Activated T-cell treated with anti-CD3 and anti-CD28 coated beads for 24 hours (primary cell): Measurements from ENCODE around the gene ERI2.
A peak's percentile ranks its signal among the peaks of the same experiment; 100 is the strongest.

ENCODE experiments used
- DNase-seq: peaks from one replicate; pipeline ENCODE4 v3.0.0-alpha.2; 2020; ENCODE audit warnings: low read depth

Gene ERI2, protein sequence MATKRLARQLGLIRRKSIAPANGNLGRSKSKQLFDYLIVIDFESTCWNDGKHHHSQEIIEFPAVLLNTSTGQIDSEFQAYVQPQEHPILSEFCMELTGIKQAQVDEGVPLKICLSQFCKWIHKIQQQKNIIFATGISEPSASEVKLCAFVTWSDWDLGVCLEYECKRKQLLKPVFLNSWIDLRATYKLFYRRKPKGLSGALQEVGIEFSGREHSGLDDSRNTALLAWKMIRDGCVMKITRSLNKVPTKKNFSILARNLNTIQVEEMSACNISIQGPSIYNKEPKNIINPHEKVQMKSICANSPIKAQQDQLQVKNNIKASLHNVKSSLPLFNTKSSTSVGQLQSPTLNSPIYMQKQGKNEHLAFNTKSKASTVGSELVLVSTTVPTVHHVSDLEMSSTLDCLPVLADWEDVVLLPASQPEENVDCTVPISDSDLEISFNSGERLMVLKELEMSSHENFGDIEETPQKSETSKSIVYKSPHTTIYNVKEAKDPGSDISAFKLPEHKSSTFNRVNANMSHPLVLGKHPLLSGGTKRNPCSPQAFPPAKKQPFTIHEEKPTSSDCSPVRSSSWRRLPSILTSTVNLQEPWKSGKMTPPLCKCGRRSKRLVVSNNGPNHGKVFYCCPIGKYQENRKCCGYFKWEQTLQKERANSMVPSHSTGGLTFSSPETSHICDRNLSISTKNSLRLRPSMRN

DNA sequence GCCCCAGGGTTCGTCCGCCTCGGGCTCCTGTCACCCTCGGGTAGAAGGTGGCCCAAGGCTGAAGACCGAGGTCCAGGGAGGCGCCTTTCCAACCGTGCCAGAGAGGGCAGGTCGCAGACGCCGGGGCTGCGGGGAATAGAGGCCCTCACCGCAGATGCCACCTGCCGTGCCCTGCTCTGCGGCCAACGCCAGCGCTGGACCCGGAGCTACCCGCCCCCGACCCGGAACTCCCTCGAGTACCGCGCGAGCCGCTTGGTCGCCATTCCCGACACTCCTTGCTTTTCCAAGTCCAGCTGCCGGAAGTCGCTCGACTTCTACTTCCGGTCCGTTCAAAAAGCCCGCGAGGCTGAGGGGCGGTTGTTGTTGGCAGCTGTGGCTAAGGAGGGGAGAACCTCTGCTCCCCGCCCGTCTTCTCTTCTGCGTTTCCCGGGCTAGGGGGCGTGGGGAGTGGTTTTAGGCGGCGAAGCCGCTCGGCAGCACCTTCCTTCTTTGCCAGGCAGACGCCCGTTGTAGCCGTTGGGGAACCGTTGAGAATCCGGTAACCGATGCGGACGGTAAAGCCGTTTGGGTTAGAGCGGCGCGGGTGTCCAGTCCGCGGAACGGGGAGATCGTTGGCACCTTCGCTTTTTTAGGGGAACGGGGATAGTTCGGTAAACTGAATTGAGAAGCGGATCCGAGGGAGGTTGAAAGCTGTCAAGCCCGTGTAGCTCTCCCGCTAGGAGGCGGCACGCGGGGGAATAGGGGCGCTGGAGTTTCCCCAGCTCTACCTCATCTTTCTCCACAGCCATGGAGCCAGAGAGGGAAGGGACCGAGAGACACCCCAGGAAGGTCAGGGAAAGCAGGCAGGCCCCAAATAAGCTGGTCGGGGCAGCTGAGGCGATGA is at the start of gene ERI2, which contains the start of gene REXO5:
Gene ERI2, minus strand, starts transcription at position 305 of the 883 bp plus-strand sequence. Its CDS starts 42 bp downstream, at position 263.
Gene REXO5, plus strand, starts transcription at position 360 of the 883 bp plus-strand sequence. Its CDS starts 427 bp downstream, at position 787.
- peak; percentile 68 for DNase-seq

DNA sequence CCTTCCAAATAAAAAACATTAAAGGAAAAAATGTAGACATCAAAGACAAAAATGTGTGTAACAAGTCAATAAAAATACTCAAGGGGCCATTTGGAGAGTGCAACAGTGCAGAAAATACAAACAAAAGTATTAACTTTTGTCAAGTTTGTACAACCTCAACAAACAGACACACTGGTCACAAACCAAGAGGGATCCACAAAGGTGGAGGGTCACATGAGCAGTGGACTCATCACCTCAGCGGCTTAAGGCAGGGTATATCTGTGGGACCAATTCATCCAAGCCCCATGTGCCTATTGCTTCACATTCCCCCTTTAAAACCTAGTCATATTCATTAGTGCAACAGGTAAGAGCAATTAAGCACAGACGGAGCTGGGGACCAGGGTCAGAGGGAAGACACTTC is 48.7 kb upstream of the ERI2 start:
- no peak for DNase-seq

DNA sequence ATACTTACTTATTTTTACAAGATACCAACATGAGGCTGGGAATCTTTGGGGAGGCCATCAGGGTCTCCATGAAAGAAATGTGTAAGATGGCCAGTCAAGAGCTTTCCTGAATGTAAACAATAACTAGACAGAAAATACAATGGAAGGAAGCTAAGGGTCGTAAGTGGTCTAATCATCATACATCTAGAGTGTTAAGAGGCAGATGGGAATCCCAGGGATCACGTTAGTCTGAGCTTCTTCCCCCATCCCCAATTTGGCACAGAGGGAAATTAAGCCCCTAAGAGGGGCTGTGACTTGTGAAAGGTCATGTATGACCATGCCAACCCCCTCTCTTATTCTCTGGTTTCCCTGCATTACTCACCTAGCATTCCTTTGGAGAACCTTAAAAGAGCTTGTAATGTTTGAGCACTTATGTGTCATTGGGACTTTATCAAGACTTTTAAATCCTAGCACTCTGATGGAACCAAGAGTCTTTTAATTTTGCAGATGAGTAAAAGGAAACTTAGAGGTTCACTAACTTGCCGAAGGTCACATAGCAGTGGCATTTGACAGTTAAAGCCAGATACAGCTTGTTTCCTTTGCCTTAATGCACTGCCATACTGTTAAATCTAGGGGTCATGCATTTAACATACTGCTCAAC is 47.8 kb upstream of the ERI2 start:
- no peak for DNase-seq

DNA sequence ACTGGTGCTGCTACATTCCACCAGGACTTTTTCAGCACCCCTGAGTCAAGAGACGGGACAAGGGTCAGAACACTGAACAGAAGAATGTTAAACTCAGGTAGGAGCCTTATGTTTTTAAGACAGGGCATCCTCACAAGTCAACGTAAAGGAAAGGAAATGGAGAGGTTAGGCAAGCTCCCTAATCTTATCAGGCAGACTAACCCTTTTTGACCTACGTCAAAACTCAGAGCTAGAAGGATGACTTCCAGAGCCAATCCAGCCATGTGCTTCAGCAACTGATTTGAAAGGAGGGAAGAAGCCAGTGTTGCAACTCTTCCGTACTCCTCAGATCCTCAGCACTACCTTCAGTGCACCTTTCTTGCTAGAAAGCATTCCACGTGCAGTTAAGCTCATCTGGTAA is 46.9 kb upstream of the ERI2 start:
- DNase-seq = no peak

DNA sequence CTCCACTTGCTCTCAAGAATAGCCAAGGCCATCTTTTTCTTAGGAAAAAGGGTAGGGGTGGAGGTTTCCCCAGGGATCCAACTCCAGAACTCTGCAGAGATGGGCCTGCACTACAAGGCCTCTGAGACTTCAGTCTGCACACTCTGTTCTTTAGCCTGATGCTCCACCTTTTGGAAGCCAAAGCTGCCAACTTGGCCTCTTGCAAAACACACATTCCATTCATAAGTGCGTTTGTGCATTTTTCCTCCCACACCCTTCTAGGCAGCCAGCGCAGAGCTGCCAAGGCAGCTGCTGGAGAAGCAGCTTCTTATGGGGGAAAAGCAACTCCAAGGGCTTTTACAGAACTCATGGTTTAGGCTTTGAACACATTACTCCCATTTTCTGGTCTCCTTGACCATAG is 45.3 kb upstream of the ERI2 start:
- DNase-seq = no peak

DNA sequence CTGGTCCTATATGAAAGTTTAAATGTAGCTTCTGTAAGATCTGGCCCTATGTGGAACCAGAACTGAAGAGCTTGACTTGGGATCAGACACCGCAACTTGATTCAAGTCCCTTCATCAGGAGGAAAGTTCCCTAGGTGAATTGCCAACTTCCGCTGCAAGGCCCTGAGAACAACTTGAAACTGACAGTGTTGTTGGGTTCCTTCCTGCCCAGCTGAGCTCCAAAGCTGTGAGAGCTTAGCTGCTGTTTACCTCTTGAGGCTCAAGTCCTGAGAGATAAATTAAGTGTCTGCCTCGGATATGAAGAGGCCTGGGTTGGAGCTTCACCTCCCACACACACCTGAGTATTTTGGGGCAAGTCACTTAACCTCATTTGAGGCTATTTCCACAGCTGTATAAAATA is 44.7 kb upstream of the ERI2 start:
- no peak for DNase-seq

DNA sequence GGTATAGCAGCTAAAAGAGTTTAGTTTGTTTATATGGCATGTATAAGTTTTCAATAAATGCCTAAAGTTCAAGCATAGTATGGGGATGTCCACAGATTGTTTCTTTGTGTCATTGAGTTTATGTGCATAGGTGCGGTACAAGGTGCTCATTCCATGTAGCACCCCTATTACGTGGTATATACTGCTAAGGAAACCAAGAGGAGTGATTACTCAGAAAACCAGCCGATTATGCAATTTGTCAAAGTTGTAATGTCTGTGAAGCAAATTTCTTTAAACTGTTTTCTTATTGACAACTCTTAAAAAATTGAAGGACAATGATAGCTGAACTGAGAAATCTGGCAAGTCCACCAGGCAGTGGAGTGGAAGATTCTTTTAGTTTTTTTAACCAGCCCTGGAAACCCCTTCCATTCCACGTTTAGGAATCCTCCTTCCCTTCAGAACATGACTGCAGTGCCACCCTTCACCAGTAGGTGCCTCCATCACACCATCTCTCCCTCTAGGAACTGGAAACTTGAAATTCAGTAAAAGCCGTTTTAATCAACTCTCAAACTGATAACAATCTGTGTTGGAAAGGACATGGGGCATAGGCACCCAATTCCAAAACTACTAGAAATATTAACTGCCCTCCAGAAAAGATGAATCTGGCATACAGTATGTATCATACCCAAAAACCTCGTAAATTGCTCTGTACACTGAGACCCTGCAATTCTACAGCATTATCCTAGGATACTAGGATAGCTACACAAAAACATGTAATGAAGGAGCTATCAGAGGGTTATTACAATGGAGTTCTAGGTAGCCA is 43.5 kb upstream of the ERI2 start:
- peak; percentile 42 for DNase-seq

DNA sequence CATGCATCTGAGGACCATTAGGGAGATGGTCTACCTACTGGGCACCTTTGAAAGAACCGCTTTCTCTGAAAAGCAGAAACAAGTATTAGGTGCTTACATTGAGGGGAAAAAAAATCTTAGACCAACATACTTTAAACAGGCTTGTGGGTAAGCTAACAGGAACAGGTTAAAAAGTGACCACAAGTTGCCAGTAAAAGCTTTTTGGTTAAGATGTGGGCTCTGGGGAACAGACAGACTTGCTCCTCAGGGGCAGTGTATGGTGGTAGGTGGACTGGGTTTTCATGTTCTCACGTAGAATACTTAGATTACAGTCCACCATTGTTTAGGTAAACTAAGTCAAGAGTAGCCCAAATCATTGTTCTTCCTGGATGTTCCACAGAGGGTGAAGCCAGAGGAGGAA is 41.3 kb upstream of the ERI2 start:
- DNase-seq = no peak

DNA sequence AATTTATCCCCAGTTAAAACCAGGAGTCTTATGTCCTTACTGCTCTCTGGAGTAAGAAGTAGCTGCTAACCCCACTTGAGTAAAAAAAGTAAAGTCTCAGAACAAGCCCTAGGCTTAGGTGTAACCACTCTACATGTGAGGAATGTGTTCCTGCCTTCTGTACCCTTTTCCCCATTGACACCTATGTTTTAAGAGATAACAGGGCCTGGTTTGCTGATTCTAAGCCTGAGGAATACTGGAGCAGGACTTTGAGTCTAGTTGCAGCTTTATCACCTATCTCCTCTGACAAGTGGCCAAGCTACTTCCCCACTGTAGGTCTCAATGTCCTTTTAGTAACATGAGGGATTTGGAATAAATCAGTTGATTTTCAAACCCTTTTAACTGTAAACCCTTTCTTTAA is 40.3 kb upstream of the ERI2 start:
- no peak for DNase-seq

DNA sequence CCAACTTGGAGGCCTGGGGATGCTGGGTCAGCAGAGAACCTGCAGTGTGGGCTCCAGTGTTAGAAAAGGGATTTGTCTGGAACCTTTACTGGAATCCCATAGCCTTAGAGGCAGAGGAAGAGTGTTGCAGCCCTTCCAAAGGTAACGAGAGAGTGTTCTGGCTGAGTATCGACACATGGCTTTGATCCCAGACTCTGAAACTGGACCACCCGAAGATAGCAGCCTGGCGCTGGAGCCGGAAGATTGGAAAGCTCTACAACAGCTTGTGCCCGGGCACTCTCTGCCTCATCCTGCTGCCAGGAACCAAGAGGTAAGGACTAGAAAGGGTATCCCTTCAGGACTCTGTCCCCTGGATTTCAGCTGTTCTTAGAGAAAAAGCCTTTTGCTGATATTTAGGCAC is 39.8 kb upstream of the ERI2 start:
- no peak for DNase-seq

DNA sequence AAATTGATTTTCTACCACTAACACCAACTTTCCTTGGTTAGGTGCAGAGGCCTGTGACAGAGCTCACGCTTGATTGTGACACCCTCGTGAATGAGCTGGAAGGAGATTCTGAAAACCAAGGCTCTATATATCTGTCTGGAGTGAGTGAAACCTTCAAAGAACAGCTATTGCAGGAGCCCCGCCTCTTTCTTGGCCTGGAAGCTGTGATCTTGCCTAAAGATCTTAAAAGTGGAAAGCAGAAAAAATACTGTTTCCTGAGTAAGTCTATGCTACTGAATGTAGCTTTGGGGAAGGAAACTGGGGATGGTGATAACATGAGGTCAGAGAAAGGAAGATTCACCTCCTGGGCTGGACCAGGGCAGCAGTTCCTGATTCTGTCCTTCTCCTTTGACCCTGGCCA is 38.3 kb upstream of the ERI2 start:
- DNase-seq = no peak

DNA sequence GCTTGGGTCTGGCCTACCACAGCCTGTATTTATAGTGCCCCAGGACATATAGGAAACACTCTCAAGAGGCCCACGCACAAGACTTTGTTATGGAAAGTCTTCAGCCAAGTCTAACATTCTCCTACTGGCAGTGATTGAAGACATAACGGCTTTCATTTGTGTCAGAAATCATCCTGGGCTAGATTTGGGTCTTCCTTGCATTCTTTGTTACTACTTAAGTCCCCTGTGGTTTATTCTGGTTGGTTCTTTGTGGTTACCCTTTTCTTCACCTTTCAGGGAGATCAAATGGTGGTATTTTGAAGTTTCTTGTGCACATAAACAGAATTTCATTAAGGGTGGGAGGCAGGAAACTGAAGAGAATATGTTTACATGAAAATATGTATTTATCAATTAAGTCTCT is 37.8 kb upstream of the ERI2 start:
- DNase-seq = no peak

DNA sequence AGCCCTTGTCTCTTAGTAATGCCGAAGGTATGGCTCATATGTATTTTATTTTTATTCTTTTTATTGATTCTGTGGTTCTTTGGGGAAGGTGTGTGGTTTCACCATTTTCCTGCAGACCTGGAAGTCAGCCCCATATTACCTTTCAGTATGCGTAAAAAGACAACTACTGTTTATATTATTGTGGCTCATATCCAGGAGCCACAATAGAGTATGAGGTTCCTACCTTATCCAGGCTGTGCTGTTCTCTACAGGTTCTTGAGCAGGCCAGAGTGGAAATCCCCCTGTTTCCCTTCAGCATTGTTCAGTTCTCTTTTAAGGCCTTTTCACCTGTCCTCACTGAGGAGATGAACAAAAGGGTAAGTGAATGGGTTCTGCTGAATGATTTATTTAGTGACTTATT is 33.2 kb upstream of the ERI2 start:
- no peak for DNase-seq

DNA sequence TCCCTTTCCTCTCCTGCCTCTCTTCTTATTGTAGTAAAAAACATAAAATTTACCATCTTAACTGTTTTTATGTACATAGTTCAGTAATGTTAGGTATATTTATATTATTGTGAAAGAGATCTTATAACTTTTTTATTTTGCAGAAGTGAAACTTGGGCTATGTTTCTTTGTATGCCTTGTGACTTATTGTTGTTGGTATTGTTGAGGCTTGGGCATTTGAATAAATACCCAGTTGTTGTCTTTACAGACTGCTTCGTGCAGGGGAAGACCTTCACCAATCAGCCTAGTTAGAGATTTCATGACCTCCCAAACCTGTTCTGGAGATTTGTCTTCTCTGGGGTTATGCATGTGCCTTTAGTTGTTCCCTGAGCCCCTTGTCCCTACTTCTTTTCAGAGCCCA is 32.0 kb upstream of the ERI2 start:
- DNase-seq = no peak

DNA sequence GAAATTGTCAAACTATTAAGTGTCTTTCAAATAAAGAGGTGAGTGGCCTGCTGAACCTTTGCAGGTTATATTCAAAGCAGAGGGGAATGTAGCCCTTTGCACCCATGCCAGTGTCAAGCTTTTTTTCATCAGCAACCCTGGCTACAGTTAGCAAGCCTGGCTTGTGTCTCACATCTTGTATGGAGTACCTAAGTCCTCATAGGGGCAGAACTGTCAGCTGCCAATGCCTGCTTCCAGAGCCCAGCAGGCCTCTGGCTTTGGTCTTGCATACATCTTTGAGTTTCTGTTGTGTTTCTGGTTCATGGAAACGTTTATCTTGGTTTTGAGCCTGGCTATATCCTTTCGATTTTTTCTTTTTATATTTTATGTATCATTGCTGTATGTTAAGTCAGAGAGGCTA is 26.8 kb upstream of the ERI2 start:
- no peak for DNase-seq

DNA sequence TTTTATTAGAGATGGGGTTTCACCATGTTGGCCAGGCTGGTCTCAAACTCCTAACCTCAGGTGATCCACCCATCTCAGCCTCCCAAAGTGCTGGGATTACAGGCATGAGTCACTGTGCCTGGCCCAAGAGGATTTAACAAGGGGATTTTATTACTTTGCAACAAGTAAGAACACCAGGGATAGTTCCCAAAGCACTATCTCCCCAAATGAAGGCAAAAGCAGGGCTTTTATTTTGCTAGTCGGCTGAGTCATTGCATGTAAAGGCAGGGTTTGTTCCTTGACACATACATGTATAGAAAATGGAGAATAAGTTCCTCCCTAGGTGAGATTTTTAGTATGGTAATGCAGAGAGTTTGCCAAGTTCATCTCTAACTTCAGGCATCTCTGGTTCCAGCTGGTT is 24.1 kb upstream of the ERI2 start:
- DNase-seq = no peak

DNA sequence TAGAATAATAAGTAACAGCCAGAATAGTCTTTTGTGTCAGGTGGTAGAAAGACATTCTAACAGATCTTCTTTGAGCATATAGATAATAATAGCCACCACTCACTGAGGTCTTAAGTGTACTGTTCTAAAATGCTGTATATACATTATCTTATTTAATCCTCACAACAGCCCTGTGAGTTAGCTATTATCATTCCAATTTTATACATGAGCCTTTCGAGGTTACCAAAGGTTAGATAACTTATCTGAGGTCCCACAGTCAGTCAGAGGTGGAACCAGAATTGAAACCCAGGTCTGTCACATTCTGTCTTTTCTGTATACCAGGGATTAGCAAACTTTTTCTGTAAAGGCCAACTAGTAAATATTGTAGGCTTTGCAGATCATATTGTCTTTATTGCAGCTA is 23.3 kb upstream of the ERI2 start:
- no peak for DNase-seq

DNA sequence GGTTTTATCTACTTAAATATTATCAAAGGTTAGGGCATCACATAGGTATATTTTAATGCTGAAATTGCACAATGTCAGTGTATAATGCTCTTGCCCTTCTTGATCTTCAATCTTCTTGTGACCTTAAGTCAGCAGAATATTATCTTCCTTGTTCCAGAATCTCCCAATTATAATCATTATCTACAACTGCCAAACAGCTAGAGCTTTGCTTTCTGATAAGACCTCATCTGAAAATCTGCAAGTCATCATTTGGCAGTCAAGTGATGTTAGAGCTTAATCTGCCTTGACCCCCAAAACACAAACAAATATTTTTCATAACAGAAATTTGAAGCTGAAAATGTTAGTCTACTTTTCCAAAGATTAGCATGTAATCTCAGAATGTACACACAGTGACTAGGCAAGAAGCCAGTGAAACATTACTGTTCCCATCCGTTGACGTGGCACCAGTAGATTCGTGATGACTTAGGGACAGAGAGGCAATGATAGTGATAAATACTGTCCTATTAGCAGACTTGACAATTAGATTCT is 19.8 kb upstream of the ERI2 start:
- no peak for DNase-seq

DNA sequence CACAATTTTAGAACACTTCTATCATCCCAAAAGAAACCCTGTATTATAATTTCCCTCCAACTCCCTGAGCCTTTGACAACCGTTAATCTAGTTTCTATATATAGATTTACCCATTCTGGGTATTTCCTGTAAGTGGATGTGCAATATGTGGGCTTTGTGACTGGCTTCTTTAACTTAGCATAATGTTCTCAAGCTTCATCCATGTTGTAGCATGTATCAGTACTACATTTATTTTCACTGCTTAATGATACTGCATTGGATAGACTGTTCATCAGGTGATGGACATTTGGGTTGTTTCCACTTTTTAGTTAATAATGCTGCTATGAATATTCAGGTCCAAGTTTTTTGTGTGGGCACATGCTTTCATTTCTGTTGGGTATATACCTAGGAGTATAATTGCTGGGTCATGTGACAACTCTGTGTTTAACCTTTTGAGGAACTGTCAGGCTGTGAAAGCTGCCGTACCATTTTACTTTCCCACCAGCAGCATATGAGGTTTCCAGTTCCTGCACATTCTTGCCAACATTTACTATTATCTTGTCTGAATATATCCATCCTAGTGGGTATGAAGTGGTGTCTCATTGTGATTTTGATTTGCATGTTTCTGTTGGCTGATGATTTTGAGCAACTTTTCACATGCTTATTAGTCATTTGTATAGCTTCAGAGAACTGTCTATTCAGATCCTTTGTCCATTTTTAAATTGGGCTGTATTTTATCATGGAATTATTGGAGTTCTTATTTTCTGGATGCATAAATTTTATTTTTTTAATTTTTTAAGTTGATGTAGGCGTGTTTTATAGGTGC is 16.5 kb upstream of the ERI2 start:
- no peak for DNase-seq

DNA sequence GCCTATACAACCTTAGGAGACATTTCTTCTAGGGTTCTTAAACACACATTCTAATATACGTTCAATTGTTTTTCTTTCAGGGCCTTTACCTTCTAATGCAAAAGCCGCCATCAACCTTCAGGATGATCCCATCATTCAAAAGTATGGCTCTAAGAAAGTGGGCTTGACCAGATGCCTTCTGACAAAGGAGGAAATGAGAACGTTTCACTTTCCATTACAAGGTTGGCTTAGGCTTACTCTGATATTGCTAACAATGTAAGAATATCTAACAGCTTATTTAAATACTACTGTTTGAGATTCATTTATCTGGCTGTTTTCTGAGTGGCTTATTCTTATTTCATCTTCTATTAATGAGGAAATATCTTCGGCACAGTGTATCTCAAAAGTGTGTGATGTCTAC is 15.4 kb upstream of the ERI2 start:
- DNase-seq = no peak
